MM.1S (cell line): ENCODE data around the gene ARID1A.

Experiments used
- DNase-seq: peaks from one replicate; pipeline ENCODE4 v3.0.0-alpha.2; 2015
- H2AFZ ChIP-seq: fragments of 300-600 bp; sonication (generic); 2 replicates; pipeline ENCODE4 v1.6.0; 2016; ENCODE audit warnings: antibody characterized with exemption, low read length
- H3F3A ChIP-seq: fragments of 300-600 bp; sonication (generic); 2 replicates; pipeline ENCODE4 v1.6.1; 2016; ENCODE audit warnings: mild to moderate bottlenecking, antibody characterized with exemption, low read length, moderate library complexity, mixed read lengths; ENCODE audit not compliant: insufficient read depth
- H3K27ac ChIP-seq: fragments of 300-600 bp; sonication (generic); 2 replicates; pipeline ENCODE4 v1.5.1; 2016; ENCODE audit warnings: mild to moderate bottlenecking, low read length
- H3K27me3 ChIP-seq: fragments of 300-600 bp; sonication (generic); replicated peaks from 2 replicates; pipeline ENCODE4 v1.6.0; 2016; ENCODE audit warnings: low read length; ENCODE audit not compliant: insufficient read depth
- H3K36me3 ChIP-seq: fragments of 300-600 bp; sonication (generic); replicated peaks from 2 replicates; pipeline ENCODE4 v1.6.1; 2016; ENCODE audit warnings: mild to moderate bottlenecking, low read length, mixed read lengths; ENCODE audit not compliant: insufficient read depth
- H3K4me1 ChIP-seq: fragments of 300-600 bp; sonication (generic); 2 replicates; pipeline ENCODE4 v1.6.1; 2016; ENCODE audit warnings: low read length, mixed read lengths
- H3K4me2 ChIP-seq: fragments of 300-600 bp; sonication (generic); 2 replicates; pipeline ENCODE4 v1.6.0; 2016; ENCODE audit warnings: low read depth, low read length
- H3K4me3 ChIP-seq: fragments of 300-600 bp; sonication (generic); 2 replicates; pipeline ENCODE4 v1.5.1; 2016; ENCODE audit warnings: low read length, mixed read lengths
- H3K79me2 ChIP-seq: fragments of 300-600 bp; sonication (generic); 2 replicates; pipeline ENCODE4 v1.6.1; 2016; ENCODE audit warnings: mixed run types, low read length, mixed read lengths
- H3K9ac ChIP-seq: fragments of 300-600 bp; sonication (generic); 2 replicates; pipeline ENCODE4 v1.6.1; 2016; ENCODE audit warnings: low read length, mixed read lengths
- H3K9me2 ChIP-seq: fragments of 300-600 bp; sonication (generic); replicated peaks from 2 replicates; pipeline ENCODE4 v1.6.1; 2016; ENCODE audit warnings: mild to moderate bottlenecking, low read length, mixed read lengths; ENCODE audit not compliant: insufficient read depth
- H3K9me3 ChIP-seq: fragments of 300-600 bp; sonication (generic); replicated peaks from 2 replicates; pipeline ENCODE4 v1.6.1; 2016; ENCODE audit warnings: mild to moderate bottlenecking, low read length, mixed read lengths; ENCODE audit not compliant: insufficient read depth
- H4K20me1 ChIP-seq: fragments of 300-600 bp; sonication (generic); 2 replicates; pipeline ENCODE4 v1.6.1; 2016; ENCODE audit warnings: mild to moderate bottlenecking, low read length, moderate library complexity, mixed read lengths; ENCODE audit not compliant: insufficient read depth
- CTCF ChIP-seq: fragments of 300-600 bp; sonication (generic); IDR thresholded peaks from 2 replicates; pipeline ENCODE4 v1.5.1; 2016; ENCODE audit warnings: antibody characterized with exemption, low read length, mixed read lengths
- EZH2 ChIP-seq: fragments of 300-600 bp; sonication (generic); optimal IDR thresholded peaks from 2 replicates; pipeline ENCODE3; 2017; ENCODE audit warnings: low read depth, mild to moderate bottlenecking, antibody characterized with exemption, low read length, mixed read lengths
- EZH2phosphoT487 ChIP-seq: fragments of 300-600 bp; sonication (generic); IDR thresholded peaks from 2 replicates; pipeline ENCODE4 v1.6.1; 2018; ENCODE audit warnings: antibody characterized with exemption, low read length

ARID1A gene

GRCh38 chr1:26739329-26739914 is 43.6 kb downstream of the ARID1A start:
- peak; percentile 66 for DNase-seq
- no peaks in the 10 kb centered on the region for H3K27me3 ChIP-seq
- H3K4me1 ChIP-seq: peaks cover 85% of the 10 kb centered on the region
- no peaks in the 10 kb centered on the region for H3K9me2 ChIP-seq
- H3K27ac ChIP-seq: peak overlapping the region; percentile 95; the same call in 1 of the 2 replicates
- TF ChIP-seq CTCF (no peak), EZH2phosphoT487 (no peak), EZH2 (no peak)
- H3K79me2 ChIP-seq: peaks cover 79% of the 10 kb centered on the region
- H3K36me3 ChIP-seq: peaks cover 5% of the 10 kb centered on the region; the same call in 1 of the 2 replicates
- peaks cover 83% of the 10 kb centered on the region for H3F3A ChIP-seq
- H4K20me1 ChIP-seq: no peaks in the 10 kb centered on the region
- peak overlapping the region; percentile 44 for H3K4me2 ChIP-seq
- H3K4me3 ChIP-seq: no peak overlapping the region
- no peaks in the 10 kb centered on the region for H3K9me3 ChIP-seq
- H2AFZ ChIP-seq: no peak overlapping the region
- H3K9ac ChIP-seq: peak overlapping the region; percentile 3; the same call in 1 of the 2 replicates

GRCh38 chr1:26740023-26740634 is 44.3 kb downstream of the ARID1A start:
- Histone ChIP-seq H3K4me3 (no peak overlapping the region), H3K4me2 (peak overlapping the region; percentile 44), H2AFZ (no peak overlapping the region), H3K9ac (peak overlapping the region; percentile 3; the same call in 1 of the 2 replicates), H3K79me2 (peaks cover 78% of the 10 kb centered on the region), H3K4me1 (peaks cover 85% of the 10 kb centered on the region), H3K27ac (peak overlapping the region; percentile 95; the same call in 1 of the 2 replicates), H3K27me3 (no peaks in the 10 kb centered on the region), H3K36me3 (peaks cover 5% of the 10 kb centered on the region; the same call in 1 of the 2 replicates), H3F3A (peaks cover 83% of the 10 kb centered on the region), H4K20me1 (no peaks in the 10 kb centered on the region), H3K9me2 (no peaks in the 10 kb centered on the region), H3K9me3 (no peaks in the 10 kb centered on the region)
- DNase-seq: no peak
- no peak for TF ChIP-seq EZH2phosphoT487
- TF ChIP-seq CTCF: no peak
- no peak for TF ChIP-seq EZH2

GRCh38 chr1:26740952-26741351 is 45.1 kb downstream of the ARID1A start:
- Histone ChIP-seq H3F3A (peaks cover 78% of the 10 kb centered on the region), H3K79me2 (peaks cover 78% of the 10 kb centered on the region), H3K4me3 (no peak overlapping the region), H3K27me3 (no peaks in the 10 kb centered on the region), H3K36me3 (peaks cover 6% of the 10 kb centered on the region), H3K9me3 (no peaks in the 10 kb centered on the region), H3K4me1 (peaks cover 84% of the 10 kb centered on the region), H2AFZ (no peak overlapping the region), H3K9ac (no peak overlapping the region), H3K4me2 (peak overlapping the region; percentile 44; the same call in 1 of the 2 replicates), H3K9me2 (no peaks in the 10 kb centered on the region), H4K20me1 (no peaks in the 10 kb centered on the region), H3K27ac (peak overlapping the region; percentile 95; the same call in 1 of the 2 replicates)
- TF ChIP-seq EZH2phosphoT487 (no peak), CTCF (no peak), EZH2 (no peak)
- DNase-seq: no peak
